ENCODE results near the gene TTYH2. TPM values are rescaled to one million over a fixed set of nuclear protein-coding genes. Genes with fewer than 3 reads are reported as not detected.

TTYH2 gene
- total and polyA plus RNA-seq, 10 of the 15 experiments (the other 5 are each of a cell fraction or from before 2014, with no cell fraction given), result 0.26 to 25.2 (median 6.6) TPM

DNA sequence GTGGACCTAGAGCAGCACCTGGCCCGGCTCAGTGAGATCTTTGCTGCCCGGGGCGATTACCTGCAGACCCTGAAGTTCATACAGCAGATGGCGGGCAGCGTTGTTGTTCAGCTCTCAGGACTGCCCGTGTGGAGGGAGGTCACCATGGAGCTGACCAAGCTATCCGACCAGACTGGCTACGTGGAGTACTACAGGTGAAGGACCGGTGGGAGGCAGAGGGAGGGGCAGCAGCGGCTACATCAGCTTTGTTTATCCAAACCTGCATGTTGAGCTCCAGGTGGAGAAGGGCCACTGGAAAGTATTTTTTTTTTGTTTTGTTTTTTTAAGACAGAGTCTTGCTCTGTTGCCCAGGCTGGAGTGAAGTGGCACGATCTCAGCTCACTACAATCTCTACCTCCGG lies 23.9 kb downstream of the TTYH2 start:
- peaks cover 6% of the 10 kb centered on the region; the same call in 1 of the 2 replicates for H3K4me1 ChIP-seq (ENCODE audit: control insufficient read depth, insufficient read depth, low read length)
- H3K79me2 ChIP-seq (ENCODE audit: control insufficient read depth, insufficient read depth, low read length), result no peaks in the 10 kb centered on the region
- CTCF ChIA-PET, result no interaction called here
- intact Hi-C loops (cut with micrococcal nuclease; ENCODE audit: unreplicated experiment) (no loop called here), in situ Hi-C loops (cut with MboI) (loop anchor here (10.0 kb wide), 1 partner anchor 63 kb away; no protein-coding TSS in a partner anchor)
- TF ChIP-seq PAX5 (IDR thresholded peaks at IDR 0.05; ENCODE audit: borderline replicate concordance, low read depth, low read length), result no peak
- no peak for TF ChIP-seq ZNF274 (IDR thresholded peaks at IDR 0.05; ENCODE audit: insufficient read depth, insufficient read length)
- TF ChIP-seq PML (IDR thresholded peaks at IDR 0.05; ENCODE audit: low read length), result no peak
- no peak for TF ChIP-seq NRF1 (conservative IDR thresholded peaks at IDR 0.05; ENCODE audit: low read depth, low read length)
- TF ChIP-seq, protein P1, sequence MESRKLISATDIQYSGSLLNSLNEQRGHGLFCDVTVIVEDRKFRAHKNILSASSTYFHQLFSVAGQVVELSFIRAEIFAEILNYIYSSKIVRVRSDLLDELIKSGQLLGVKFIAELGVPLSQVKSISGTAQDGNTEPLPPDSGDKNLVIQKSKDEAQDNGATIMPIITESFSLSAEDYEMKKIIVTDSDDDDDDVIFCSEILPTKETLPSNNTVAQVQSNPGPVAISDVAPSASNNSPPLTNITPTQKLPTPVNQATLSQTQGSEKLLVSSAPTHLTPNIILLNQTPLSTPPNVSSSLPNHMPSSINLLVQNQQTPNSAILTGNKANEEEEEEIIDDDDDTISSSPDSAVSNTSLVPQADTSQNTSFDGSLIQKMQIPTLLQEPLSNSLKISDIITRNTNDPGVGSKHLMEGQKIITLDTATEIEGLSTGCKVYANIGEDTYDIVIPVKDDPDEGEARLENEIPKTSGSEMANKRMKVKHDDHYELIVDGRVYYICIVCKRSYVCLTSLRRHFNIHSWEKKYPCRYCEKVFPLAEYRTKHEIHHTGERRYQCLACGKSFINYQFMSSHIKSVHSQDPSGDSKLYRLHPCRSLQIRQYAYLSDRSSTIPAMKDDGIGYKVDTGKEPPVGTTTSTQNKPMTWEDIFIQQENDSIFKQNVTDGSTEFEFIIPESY (IDR thresholded peaks at IDR 0.05), result no peak
- TF ChIP-seq, protein P2, sequence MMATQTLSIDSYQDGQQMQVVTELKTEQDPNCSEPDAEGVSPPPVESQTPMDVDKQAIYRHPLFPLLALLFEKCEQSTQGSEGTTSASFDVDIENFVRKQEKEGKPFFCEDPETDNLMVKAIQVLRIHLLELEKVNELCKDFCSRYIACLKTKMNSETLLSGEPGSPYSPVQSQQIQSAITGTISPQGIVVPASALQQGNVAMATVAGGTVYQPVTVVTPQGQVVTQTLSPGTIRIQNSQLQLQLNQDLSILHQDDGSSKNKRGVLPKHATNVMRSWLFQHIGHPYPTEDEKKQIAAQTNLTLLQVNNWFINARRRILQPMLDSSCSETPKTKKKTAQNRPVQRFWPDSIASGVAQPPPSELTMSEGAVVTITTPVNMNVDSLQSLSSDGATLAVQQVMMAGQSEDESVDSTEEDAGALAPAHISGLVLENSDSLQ (IDR thresholded peaks at IDR 0.05), result no peak
- TF ChIP-seq CBX3 (IDR thresholded peaks at IDR 0.05; ENCODE audit: borderline replicate concordance, low read depth), result no peak
- TF ChIP-seq, protein P3, sequence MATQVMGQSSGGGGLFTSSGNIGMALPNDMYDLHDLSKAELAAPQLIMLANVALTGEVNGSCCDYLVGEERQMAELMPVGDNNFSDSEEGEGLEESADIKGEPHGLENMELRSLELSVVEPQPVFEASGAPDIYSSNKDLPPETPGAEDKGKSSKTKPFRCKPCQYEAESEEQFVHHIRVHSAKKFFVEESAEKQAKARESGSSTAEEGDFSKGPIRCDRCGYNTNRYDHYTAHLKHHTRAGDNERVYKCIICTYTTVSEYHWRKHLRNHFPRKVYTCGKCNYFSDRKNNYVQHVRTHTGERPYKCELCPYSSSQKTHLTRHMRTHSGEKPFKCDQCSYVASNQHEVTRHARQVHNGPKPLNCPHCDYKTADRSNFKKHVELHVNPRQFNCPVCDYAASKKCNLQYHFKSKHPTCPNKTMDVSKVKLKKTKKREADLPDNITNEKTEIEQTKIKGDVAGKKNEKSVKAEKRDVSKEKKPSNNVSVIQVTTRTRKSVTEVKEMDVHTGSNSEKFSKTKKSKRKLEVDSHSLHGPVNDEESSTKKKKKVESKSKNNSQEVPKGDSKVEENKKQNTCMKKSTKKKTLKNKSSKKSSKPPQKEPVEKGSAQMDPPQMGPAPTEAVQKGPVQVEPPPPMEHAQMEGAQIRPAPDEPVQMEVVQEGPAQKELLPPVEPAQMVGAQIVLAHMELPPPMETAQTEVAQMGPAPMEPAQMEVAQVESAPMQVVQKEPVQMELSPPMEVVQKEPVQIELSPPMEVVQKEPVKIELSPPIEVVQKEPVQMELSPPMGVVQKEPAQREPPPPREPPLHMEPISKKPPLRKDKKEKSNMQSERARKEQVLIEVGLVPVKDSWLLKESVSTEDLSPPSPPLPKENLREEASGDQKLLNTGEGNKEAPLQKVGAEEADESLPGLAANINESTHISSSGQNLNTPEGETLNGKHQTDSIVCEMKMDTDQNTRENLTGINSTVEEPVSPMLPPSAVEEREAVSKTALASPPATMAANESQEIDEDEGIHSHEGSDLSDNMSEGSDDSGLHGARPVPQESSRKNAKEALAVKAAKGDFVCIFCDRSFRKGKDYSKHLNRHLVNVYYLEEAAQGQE (IDR thresholded peaks at IDR 0.05; ENCODE audit: low read depth, low read length), result no peak
- TF ChIP-seq, protein P4, sequence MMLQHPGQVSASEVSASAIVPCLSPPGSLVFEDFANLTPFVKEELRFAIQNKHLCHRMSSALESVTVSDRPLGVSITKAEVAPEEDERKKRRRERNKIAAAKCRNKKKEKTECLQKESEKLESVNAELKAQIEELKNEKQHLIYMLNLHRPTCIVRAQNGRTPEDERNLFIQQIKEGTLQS (IDR thresholded peaks at IDR 0.05; ENCODE audit: borderline replicate concordance, extremely low read depth, low read depth, low read length), result no peak
- peaks cover 0 to 2% of the 10 kb centered on the region in 2 experiments; a peak in 2 of 4 replicates for H3K36me3 ChIP-seq (ENCODE audit: control insufficient read depth in 2 of 2, insufficient read depth in 2 of 2, low read length in 1 of 2)
- no peak overlapping the region for H3K27ac ChIP-seq (ENCODE audit: control insufficient read depth, insufficient read depth)
- ATAC-seq (no peak), DNase-seq (ENCODE audit: low read depth, low spot score) (no peak), FAIRE-seq (no peak)
- no TSS peak for BruUV-seq (replicated peaks)
- H2AFZ ChIP-seq (ENCODE audit: control insufficient read depth, low read depth, low read length), result no peak overlapping the region
- H3K4me2 ChIP-seq (ENCODE audit: control insufficient read depth, insufficient read depth), result no peak overlapping the region
- SMC1A ChIA-PET (ENCODE audit: uncharacterized antibody, unreplicated experiment), result no interaction called here
- no peaks in the 10 kb centered on the region for H3K27me3 ChIP-seq (replicated peaks in 1 of 2; ENCODE audit: control insufficient read depth in 2 of 2, insufficient read depth in 2 of 2, low read length in 1 of 2)
- H3K9ac ChIP-seq (ENCODE audit: control insufficient read depth, insufficient read depth, low read length), result no peak overlapping the region
- WGBS (ENCODE audit: insufficient coverage, insufficient replicate concordance, low lambda C conversion rate, missing lambda C conversion rate), result 67% methylated on average over 12 of the region's 12 CpGs
- RAD21 ChIA-PET (ENCODE audit: unreplicated experiment), result no interaction called here
- POLR2A ChIA-PET, result no interaction called here
- H3K4me3 ChIP-seq, result no peak overlapping the region
- no peaks in the 10 kb centered on the region for H3K9me3 ChIP-seq (replicated peaks; ENCODE audit: control insufficient read depth, insufficient read depth, low read length)
- no peaks in the 10 kb centered on the region for H4K20me1 ChIP-seq (ENCODE audit: control insufficient read depth, insufficient read depth)

Data from GM12878 (cell line).